ENCODE results near the gene RGS7.

DNA sequence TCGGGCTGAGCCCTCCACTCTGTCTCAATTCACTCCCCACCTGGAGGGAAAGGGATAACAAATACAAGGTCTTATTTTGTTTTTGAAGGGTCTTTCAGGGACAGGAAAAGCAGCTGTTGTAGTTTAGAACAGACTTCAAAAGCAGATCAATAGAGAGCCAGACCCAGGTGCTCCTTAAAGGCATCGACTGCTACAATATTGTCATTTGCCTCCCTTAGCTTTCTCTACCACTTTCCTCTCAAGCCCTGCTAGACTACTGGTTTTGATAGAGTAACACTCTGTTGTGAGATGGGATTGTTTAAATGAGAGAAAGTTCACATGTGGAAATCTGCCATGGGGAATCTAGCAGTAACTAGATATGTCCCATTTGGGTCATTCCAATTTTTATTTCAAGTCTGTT, 24.0 kb downstream of the RGS7 start:
- TF ChIP-seq EP300 (IDR thresholded peaks at IDR 0.05), result no peak
- TF ChIP-seq, protein P1, sequence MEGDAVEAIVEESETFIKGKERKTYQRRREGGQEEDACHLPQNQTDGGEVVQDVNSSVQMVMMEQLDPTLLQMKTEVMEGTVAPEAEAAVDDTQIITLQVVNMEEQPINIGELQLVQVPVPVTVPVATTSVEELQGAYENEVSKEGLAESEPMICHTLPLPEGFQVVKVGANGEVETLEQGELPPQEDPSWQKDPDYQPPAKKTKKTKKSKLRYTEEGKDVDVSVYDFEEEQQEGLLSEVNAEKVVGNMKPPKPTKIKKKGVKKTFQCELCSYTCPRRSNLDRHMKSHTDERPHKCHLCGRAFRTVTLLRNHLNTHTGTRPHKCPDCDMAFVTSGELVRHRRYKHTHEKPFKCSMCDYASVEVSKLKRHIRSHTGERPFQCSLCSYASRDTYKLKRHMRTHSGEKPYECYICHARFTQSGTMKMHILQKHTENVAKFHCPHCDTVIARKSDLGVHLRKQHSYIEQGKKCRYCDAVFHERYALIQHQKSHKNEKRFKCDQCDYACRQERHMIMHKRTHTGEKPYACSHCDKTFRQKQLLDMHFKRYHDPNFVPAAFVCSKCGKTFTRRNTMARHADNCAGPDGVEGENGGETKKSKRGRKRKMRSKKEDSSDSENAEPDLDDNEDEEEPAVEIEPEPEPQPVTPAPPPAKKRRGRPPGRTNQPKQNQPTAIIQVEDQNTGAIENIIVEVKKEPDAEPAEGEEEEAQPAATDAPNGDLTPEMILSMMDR (IDR thresholded peaks at IDR 0.05), result no peak

Data from esophagus muscularis mucosa (tissue), 3 donors.